GM21381 (cell line): ENCODE data around the gene TFAM.

Experiments used
- ATAC-seq: cut with Tn5 transposase; IDR thresholded peaks from one replicate; pipeline ENCODE4 v1.9.1; 2021; ENCODE audit warnings: mild to moderate bottlenecking, moderate library complexity; ENCODE audit not compliant: unreplicated experiment

Gene TFAM

DNA sequence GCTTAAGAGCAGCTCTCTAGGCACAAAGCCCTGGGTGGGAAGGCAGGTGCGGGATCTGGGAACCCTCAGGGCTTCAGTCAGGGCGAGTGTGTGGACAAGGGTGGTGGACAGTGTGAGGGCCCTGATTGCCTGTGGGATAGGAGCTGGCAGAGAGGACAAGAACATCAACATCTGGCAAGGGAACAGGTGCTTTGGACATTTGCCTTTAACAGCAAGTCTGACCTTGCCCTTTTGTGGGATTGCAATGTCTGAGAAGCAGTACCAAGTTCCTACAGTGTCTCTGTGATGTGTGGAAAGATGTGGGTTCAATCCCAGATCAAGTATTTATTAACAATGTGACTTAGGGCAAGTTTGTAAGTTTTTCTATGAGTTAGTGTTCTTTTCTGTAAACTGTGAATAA lies 46.7 kb downstream of the TFAM start:
- no peak for ATAC-seq

DNA sequence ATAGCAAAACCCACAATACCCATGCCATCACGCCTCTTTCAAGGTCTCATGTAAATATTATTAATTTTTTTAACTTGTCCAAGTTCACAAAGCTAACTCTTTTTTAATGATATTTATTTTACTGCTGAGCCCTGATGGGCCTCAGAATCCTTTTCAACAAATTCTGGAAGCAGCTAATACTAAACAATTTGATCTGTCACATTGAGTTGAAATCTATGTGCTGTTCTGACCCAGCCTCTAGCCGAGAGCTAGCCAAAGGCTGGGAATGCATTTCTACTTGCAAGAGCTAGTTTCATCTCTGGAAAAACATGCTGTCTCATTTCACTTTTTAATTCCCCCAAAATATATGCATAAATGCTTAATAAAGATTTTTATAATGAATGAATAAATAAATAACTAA lies 47.9 kb downstream of the TFAM start:
- no peak for ATAC-seq

DNA sequence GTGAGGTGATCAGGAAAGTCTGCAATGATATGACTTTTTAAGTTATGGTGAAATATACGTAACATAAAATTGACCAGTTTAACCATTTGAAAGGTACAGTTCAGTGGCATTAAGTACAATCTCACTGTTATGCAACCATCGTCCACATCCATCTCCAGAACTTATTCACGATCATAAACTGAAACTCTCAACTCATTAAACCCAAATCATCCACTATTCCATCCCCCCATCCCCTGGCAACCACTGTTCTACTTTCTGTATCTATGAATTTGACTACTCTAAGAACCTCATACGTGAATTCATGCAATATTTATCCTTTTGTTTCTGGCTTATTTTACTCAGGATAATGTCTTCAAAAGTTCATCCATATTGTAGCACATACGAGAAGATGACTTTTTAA lies 48.4 kb downstream of the TFAM start:
- ATAC-seq: no peak

DNA sequence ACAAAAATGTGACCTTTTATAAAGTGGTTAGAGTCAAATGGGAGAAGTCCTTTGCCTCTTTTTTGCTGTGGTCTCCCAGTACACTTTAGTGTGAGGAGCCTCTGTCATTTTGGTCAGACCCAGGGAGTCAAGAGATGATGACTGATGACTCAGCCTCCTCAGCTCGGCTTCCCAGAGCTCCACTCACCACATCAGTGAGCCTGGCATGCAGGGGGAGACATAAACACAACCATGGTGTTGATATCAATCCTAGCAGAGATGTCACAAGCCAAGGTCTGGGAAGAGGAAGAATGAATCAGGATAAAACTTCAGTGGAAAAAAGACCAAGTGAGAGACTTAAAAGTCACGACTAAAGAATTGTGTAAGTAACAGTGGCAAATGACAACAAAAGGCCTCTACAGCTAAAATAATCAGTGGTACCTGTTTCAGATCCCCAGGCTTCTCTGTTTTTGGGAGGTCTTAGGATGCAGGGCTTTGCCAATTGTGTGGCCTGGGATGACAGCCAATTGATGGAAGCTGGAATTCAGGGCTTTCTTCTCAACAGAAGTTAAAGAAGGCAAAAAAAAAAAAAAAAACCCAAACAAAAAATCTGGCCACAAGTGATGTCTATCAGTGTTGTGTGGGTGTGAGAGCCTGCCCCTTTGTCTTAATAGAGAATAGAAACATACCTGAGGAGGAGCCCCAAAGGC lies 50.2 kb downstream of the TFAM start:
- no peak for ATAC-seq

DNA sequence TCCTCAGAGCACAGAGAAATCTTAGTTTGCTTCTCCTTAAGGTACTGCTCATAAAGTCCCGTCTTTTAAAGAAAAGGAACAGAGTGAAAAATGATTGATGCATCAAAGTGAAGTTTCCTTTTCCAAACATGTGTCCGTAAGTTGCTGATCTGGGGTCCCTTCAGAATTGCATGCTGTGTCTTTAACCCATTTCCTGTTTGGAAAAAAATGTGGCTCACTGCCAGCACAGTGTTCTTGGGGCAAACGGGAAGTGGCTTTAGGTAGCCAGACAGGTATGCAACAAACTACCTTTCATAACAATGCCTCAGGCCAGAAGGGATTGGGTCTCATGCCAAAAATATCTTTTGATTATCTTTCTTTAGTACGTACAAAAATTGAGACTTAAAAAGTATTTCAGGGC lies 50.9 kb downstream of the TFAM start:
- no peak for ATAC-seq

DNA sequence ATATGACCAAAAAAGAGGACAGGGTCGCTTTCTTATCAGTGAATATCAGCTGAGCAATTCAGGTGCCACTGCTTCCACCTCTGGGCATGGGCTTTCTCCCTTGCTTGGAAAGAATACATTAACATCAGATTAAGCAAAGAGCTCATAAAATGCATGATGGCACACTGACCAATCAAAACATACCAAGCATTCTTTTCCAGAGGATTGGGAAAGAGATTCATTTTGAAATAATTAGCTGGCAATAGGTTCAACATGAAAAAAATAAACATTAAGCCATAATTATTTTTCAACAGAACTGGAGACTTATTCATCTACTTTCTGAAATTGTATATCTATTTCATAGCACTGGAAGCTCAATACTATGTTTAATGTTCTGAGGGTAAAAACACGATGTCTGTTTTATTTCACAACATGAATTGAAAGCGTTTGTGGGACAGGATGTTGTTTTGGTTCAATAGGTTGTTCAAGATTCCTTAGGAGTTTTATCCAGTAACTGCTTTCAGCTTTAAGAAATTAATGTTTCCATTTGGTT lies 53.2 kb downstream of the TFAM start:
- no peak for ATAC-seq

DNA sequence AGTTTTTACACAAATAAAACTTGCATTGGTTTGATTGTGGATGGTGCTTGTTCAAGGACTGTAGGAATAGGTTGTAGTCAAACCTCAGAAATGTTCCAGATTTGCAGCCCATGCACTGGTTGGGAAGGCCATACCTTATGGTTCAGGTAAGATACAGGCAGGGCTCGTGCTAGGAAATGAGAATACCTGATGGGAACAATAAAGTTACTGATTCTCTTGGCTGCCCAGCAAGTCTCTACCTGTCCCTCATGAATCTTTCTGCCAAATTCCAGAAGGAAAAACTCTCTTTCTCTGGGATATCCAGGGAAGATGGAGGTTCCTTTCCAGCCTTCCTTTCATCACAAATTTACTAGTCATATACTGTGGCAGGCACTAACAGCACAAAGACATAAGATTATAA lies 53.8 kb downstream of the TFAM start:
- no peak for ATAC-seq

DNA sequence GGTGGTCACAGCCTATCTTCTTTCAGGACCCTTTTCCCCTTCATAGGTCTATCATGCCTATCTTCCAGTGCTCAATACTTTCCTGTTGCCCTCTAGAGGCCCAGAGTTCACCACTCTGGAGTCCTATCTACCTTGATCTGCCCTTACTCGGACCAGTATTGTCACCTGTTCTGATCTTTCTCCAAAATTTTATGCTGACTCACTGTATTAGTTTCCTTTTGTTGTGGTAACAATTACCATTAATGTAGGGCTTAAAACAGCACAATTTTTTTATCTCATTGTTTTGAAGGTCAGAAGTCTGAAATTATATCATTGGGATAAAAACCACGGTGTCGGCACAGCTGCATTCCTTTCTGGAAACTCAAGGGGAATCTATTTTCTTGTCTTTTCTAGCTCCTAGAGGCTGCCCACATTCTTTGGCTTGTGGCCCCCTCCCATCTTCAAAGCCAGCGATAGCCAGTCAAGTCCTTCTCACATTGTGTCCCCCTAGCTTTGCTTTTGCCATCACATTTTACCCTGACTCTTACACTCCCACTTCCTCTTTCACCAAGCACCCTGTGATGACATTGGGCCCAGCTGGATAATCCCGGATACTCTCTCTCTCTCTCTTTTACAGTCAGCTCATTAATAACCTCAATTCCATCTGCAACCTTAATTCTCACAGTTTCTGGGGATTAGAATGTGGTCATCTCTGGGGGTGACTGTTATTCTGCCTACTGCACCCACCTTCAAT lies 54.6 kb downstream of the TFAM start:
- ATAC-seq: no peak

DNA sequence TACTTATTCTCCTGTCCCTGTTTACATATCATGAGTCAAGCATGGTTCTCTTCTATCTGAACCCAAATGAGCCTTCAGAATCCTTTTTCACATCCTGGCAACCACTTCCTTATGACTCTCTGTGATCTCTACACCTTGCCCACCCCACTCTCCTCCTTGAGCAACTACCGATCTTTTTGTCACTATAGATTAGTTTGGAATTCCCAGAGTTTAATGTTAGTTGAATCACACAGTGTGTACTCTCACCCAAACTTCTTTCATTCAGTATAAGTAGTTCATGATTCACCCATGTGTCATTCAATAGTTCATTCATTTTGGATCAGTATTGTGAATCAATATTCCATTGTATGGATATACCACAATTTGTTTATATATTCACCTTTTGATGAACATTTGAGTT lies 55.3 kb downstream of the TFAM start:
- ATAC-seq: no peak

DNA sequence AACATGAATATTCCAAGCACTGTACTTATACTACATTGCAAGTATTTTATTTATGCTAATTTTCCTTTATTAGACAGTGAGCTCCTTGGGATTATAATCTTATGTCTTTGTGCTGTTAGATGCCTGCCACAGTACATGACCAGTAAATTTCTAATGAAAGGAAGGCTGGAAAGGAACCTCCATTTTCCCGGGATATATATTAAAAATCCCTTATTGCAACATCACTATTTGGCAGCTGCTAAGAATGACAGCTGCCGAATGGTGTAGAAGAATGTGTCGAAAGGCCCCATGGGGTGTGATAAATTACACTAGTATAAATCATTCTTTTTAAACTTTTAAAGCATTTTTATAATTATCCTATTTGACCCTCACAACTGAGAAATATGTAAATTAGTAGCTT lies 59.1 kb downstream of the TFAM start:
- no peak for ATAC-seq

DNA sequence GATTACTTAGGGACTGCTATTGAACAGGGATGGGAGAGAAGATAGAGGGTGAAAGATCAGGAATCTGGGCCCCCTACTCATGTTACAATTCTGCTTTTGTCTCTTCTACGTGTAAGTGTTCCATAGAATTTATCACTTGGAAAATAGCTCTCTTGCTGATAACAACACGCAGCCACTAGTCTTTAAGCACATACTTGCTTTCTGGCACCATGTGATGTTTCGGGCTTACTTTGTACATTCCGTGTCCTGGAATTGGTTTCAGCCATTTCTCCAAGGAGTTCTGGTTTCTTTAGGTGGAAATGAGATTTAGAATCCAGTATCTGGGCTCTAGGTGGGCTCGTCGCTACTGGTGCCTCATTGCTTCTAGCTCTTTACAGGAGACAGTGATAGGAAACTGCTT lies 59.7 kb downstream of the TFAM start:
- ATAC-seq: no peak

DNA sequence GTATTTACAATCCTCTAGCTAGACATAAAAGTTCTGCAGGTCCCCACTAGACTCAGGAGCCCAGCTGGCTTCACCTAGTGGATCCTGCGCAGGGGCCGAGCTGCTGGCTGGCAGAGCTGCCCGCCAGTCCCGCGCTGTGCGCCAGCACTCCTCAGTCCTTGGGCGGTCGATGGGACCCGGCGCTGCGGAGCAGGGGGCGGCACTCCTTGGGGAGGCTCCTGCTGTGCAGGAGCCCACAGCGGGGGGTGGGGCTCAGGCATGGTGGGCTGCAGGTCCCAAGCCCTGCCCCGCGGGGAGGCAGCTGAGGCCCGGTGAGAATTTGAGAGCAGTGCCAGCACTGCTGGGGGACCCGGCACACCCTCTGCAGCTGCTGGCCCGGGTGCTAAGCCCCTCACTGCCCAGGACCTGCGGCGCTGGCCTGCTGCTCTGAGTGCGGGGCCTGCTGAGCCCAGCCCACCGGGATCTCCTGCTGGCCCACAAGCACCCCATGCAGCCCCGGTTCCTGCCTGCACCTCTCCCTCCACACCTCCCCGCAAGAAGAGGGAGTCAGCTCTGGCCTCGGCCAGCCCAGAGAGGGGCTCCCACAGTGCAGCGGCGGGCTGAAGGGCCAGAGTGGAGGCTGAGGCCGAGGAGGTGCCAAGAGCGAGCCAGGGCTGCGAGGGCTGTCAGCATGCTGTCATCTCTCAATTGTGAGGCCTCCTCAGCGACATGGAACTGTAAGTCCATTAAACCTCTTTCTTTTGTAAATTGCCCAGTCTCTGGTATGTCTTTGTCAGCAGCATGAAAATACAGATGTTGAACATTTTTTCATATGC lies 63.1 kb downstream of the TFAM start:
- ATAC-seq: no peak
